Mesendoderm (in vitro differentiated cells): ENCODE results near the gene M6PR.
"Not testable (repeated sequence)": the region's sequence is repeated elsewhere in the genome, so short reads cannot be mapped to it uniquely, and the experiment has no call there.

Experiments used
- DNase-seq: peaks from one replicate; pipeline ENCODE4 v3.0.0; 2013
- H2AK5ac ChIP-seq: 2 replicates; pipeline ENCODE4 v1.6.1; 2013; ENCODE audit warnings: low read length, inconsistent platforms
- H2BK120ac ChIP-seq: 2 replicates; pipeline ENCODE4 v1.6.1; 2013; ENCODE audit warnings: low read depth, mild to moderate bottlenecking, low read length, moderate library complexity, mixed read lengths
- H2BK15ac ChIP-seq: replicated peaks from 2 replicates; pipeline ENCODE4 v1.6.1; 2013; ENCODE audit warnings: low read depth, mild to moderate bottlenecking, moderate library complexity
- H2BK5ac ChIP-seq: 2 replicates; pipeline ENCODE4 v1.6.1; 2013; ENCODE audit warnings: low read length, inconsistent platforms
- H3K18ac ChIP-seq: 2 replicates; pipeline ENCODE4 v1.6.1; 2013; ENCODE audit warnings: mild to moderate bottlenecking, low read length, mixed read lengths
- H3K23ac ChIP-seq: one replicate; pipeline ENCODE4 v1.6.1; 2013; ENCODE audit warnings: low read length
- H3K27ac ChIP-seq: 2 replicates; pipeline ENCODE4 v1.5.1; 2013; ENCODE audit warnings: low read depth, mild to moderate bottlenecking, inconsistent platforms, low read length, moderate library complexity
- H3K27me3 ChIP-seq: 2 replicates; pipeline ENCODE4 v1.6.1; 2013; ENCODE audit warnings: low read length, control low read depth, mild to moderate bottlenecking, inconsistent platforms; ENCODE audit not compliant: insufficient read depth, poor library complexity
- H3K36me3 ChIP-seq: 2 replicates; pipeline ENCODE4 v1.6.1; 2013; ENCODE audit warnings: low read length, inconsistent platforms; ENCODE audit not compliant: control insufficient read depth, insufficient read depth
- H3K4ac ChIP-seq: one replicate; pipeline ENCODE4 v1.6.1; 2013; ENCODE audit warnings: low read depth, mild to moderate bottlenecking, low read length, moderate library complexity
- H3K4me1 ChIP-seq: 2 replicates; pipeline ENCODE4 v1.6.1; 2013; ENCODE audit warnings: low read depth, low read length, inconsistent platforms; ENCODE audit not compliant: control insufficient read depth
- H3K4me2 ChIP-seq: 2 replicates; pipeline ENCODE4 v1.6.1; 2013; ENCODE audit warnings: low read length
- H3K4me3 ChIP-seq: 2 replicates; pipeline ENCODE4 v1.5.1; 2013; ENCODE audit warnings: mild to moderate bottlenecking, low read length
- H3K56ac ChIP-seq: one replicate; pipeline ENCODE4 v1.6.1; 2013; ENCODE audit warnings: low read length
- H3K79me1 ChIP-seq: 2 replicates; pipeline ENCODE4 v1.6.1; 2013; ENCODE audit warnings: low read length, inconsistent platforms
- H3K79me2 ChIP-seq: 2 replicates; pipeline ENCODE4 v1.6.1; 2013; ENCODE audit warnings: mild to moderate bottlenecking, low read length; ENCODE audit not compliant: control insufficient read depth, insufficient read depth
- H3K9ac ChIP-seq: 2 replicates; pipeline ENCODE4 v1.6.1; 2013; ENCODE audit warnings: low read length, inconsistent platforms
- H4K5ac ChIP-seq: one replicate; pipeline ENCODE4 v1.6.1; 2013; ENCODE audit warnings: low read length
- H4K8ac ChIP-seq: one replicate; pipeline ENCODE4 v1.6.1; 2013; ENCODE audit warnings: low read depth, mild to moderate bottlenecking, control low read depth, low read length, moderate library complexity
- WGBS: extraction: QIAGEN DNeasy Blood & Tissue Kit; methylation state at CpG from one replicate; pipeline ENCODE4 v1.1.7; 2013; ENCODE audit warnings: low lambda C conversion rate, missing lambda C conversion rate; ENCODE audit not compliant: insufficient coverage; ENCODE audit errors: extremely low coverage; 5-methylcytosine and 5-hydroxymethylcytosine counted together

The M6PR gene

GRCh38 chr12:8919643-8920042 is 29.8 kb downstream of the M6PR start:
- H2BK15ac ChIP-seq, H4K5ac ChIP-seq, H3K27ac ChIP-seq, H3K79me1 ChIP-seq, H2BK5ac ChIP-seq, H4K8ac ChIP-seq, H3K27me3 ChIP-seq, H3K36me3 ChIP-seq, H3K4me1 ChIP-seq, H3K4ac ChIP-seq, H2BK120ac ChIP-seq, H3K23ac ChIP-seq, H3K56ac ChIP-seq, H3K9ac ChIP-seq, H3K4me3 ChIP-seq, DNase-seq, H3K18ac ChIP-seq, H2AK5ac ChIP-seq, H3K4me2 ChIP-seq: not testable (repeated sequence)
- no CpG with 5 or more reads among the region's 4 CpGs for WGBS
- H3K79me2 ChIP-seq: peaks cover 52% of the 10 kb centered on the region

GRCh38 chr12:8917751-8918150 is 31.7 kb downstream of the M6PR start:
- peaks cover 3% of the 10 kb centered on the region for H3K36me3 ChIP-seq
- WGBS: no CpG with 5 or more reads among the region's 1 CpG

DNA sequence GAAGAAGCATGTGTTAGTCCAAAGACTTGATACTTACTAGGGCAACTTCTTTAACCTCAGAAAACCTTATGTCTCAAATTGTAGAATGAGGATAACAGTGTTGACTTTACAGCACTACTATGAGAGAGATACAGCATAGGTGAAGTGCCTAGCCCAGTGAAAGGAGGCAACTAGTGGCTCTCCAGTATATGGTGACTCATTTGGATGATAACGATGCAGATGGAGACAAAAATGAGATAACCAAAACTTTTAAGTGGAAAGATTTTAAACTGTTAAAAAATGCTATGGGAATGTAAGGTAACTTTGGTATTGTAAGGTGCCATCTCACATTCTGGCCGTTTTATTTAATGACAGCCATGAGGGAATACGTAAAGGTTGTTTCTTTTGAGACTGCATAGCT is 32.4 kb downstream of the M6PR start:
- no peak overlapping the region for H2AK5ac ChIP-seq
- H3K23ac ChIP-seq: no peak overlapping the region

More at GRCh38 chr12:8917751-8918150, 31.7 kb downstream of the M6PR start:
- Histone ChIP-seq H3K4me1 (no peaks in the 10 kb centered on the region), H3K4me3 (no peak overlapping the region), H4K8ac (no peak overlapping the region), H2BK5ac (no peak overlapping the region), H2BK120ac (no peak overlapping the region), H3K79me1 (peaks cover 1% of the 10 kb centered on the region), H3K9ac (no peak overlapping the region), H3K79me2 (peaks cover 48% of the 10 kb centered on the region), H3K56ac (no peak overlapping the region), H3K4me2 (no peak overlapping the region), H2AK5ac (no peak overlapping the region), H3K23ac (no peak overlapping the region), H4K5ac (no peak overlapping the region), H3K27ac (no peak overlapping the region), H3K4ac (no peak overlapping the region), H3K18ac (no peak overlapping the region), H2BK15ac (no peak overlapping the region), H3K27me3 (no peaks in the 10 kb centered on the region)
- DNase-seq: no peak

GRCh38 chr12:8916154-8916553 is 33.3 kb downstream of the M6PR start:
- Histone ChIP-seq H2BK15ac (no peak overlapping the region), H3K4me1 (no peaks in the 10 kb centered on the region), H3K4me3 (no peak overlapping the region), H3K9ac (peak overlapping the region; percentile 68), H3K4ac (no peak overlapping the region), H4K8ac (no peak overlapping the region), H4K5ac (no peak overlapping the region), H3K79me1 (peaks cover 1% of the 10 kb centered on the region), H3K56ac (peak overlapping the region; percentile 54), H2BK120ac (no peak overlapping the region), H3K36me3 (peaks cover 3% of the 10 kb centered on the region), H3K4me2 (peak overlapping the region; percentile 21), H3K27ac (no peak overlapping the region), H2AK5ac (no peak overlapping the region), H2BK5ac (no peak overlapping the region), H3K79me2 (peaks cover 45% of the 10 kb centered on the region), H3K18ac (no peak overlapping the region), H3K23ac (no peak overlapping the region), H3K27me3 (no peaks in the 10 kb centered on the region)
- no peak for DNase-seq

More for the DNA sequence above, 32.4 kb downstream of the M6PR start:
- no peak for DNase-seq
- H3K9ac ChIP-seq: peak overlapping the region; percentile 20
- no peak overlapping the region for H2BK5ac ChIP-seq
- H3K79me1 ChIP-seq: peaks cover 1% of the 10 kb centered on the region
- no CpG with 5 or more reads among the region's 3 CpGs for WGBS
- H3K18ac ChIP-seq: no peak overlapping the region
- no peaks in the 10 kb centered on the region for H3K4me1 ChIP-seq
- H4K5ac ChIP-seq: no peak overlapping the region
- no peak overlapping the region for H3K4me3 ChIP-seq
- H3K4ac ChIP-seq: no peak overlapping the region
- H3K36me3 ChIP-seq: peaks cover 3% of the 10 kb centered on the region
- H3K27ac ChIP-seq: no peak overlapping the region
- no peak overlapping the region for H4K8ac ChIP-seq
- peaks cover 45% of the 10 kb centered on the region for H3K79me2 ChIP-seq
- no peaks in the 10 kb centered on the region for H3K27me3 ChIP-seq
- H2BK15ac ChIP-seq: no peak overlapping the region
- H3K56ac ChIP-seq: no peak overlapping the region
- H3K4me2 ChIP-seq: no peak overlapping the region
- no peak overlapping the region for H2BK120ac ChIP-seq

- H2AK5ac ChIP-seq: no peak overlapping the region
- no CpG with 5 or more reads among the region's 35 CpGs for WGBS
- peak; percentile 89 for DNase-seq
These were observed 34.5 kb downstream of the M6PR start for GRCh38 chr12:8914716-8915526.

More at GRCh38 chr12:8914716-8915526, 34.5 kb downstream of the M6PR start:
- Histone ChIP-seq H3K27ac (peak overlapping the region; percentile 93), H3K79me1 (peaks cover 1% of the 10 kb centered on the region), H3K4ac (peak overlapping the region; percentile 89), H2BK15ac (no peak overlapping the region), H3K4me2 (peak overlapping the region; percentile 50), H3K18ac (peak overlapping the region; percentile 72), H2BK120ac (no peak overlapping the region), H3K4me3 (peak overlapping the region; percentile 93), H4K8ac (no peak overlapping the region), H3K9ac (peak overlapping the region; percentile 68), H2BK5ac (peak overlapping the region; percentile 70), H3K56ac (peak overlapping the region; percentile 96), H3K23ac (peak overlapping the region; percentile 83), H3K27me3 (no peaks in the 10 kb centered on the region), H4K5ac (no peak overlapping the region), H3K79me2 (peaks cover 42% of the 10 kb centered on the region), H3K4me1 (no peaks in the 10 kb centered on the region), H3K36me3 (peaks cover 3% of the 10 kb centered on the region)
